HG03135 (cell line): ENCODE data around the gene ITIH6.
"Not testable (repeated sequence)": the region's sequence is repeated elsewhere in the genome, so short reads cannot be mapped to it uniquely, and the experiment has no call there.

ENCODE experiments used
- ATAC-seq: cut with Tn5 transposase; IDR thresholded peaks from one replicate; pipeline ENCODE4 v1.9.1; 2021; ENCODE audit warnings: mild to moderate bottlenecking, moderate library complexity; ENCODE audit not compliant: unreplicated experiment

ITIH6 gene

DNA sequence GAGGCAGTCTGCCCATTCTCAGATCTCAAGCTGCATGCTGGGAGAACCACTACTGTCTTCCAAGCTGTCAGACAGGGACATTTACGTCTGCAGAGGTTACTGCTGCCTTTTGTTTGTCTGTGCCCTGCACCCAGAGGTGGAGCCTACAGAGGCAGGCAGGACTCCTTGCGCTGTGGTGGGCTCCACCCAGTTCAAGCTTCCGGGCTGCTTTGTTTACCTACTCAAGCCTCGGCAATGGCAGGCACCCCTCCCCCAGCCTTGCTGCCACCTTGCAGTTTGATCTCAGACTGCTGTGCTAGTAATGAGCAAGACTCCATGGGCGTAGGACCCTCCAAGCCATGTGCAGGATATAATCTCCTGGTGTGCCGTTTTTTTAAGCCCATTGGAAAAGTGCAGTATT, 59.5 kb downstream of the ITIH6 start:
- ATAC-seq: not testable (repeated sequence)

DNA sequence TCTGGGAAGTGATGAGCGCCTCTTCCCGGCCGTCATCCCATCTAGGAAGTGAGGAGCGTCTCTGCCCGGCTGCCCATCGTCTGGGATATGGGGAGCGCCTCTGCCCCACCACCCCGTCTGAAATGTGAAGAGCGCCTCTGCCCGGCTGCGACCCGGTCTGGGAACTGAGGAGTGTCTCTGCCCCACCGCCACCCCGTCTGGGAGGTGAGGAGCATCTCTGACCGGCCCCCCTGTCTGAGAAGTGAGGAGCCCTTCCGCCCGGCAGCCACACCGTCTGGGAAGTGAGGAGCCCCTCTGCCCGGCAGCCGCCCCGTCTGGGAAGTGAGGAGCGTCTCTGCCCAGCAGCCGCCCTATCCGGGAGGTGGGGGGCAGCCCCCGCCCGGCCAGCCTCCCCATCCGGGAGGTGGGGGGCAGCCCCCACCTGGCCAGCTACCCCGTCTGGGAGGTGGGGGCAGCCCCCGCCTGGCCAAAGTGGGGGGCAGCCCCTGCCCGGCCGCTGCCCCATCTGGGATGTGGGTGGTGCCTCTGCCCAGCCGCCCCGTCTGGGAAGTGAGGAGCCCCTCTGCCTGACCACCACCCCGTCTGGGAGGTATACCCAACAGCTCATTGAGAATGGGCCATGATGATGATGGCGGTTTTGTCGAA, 61.6 kb downstream of the ITIH6 start:
- ATAC-seq: not testable (repeated sequence)

DNA sequence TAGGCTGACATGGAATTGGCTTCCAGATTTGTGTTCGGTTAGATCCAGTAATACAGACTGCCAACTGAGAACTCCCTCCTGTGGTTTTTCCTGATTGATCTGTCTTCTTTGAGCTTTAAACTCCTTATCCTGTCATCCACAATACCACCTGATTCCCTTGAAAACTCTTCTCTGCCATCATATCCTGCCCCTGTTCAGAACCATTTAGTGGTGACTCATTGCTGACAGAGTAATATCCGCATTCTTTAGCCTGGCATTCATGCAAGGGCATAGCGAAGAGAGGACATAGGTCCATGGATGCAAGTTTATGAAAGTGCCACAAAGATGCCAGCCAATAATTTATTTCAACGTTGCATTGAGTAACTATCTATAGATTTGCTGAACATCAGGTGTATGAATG, 76.6 kb downstream of the ITIH6 start:
- no peak for ATAC-seq

DNA sequence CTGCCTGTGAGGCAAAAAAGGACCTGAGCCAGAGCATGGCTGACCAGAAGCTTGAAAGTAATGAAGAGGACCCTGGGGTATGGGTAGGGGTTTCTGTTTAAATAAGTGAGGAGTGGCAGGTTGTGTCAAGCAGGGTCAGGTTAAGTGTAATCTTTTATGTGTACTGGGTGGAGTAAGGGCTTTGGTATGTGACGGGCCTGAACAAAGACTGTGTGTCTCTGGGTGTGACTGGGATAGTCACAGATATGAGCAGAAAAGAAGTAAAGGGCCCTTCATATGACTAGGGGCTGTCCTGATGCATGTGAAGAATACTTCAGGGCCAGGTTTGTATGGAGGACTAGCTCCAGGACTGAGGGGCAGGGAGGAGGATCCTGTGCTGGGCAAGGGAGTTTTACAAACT, 82.4 kb downstream of the ITIH6 start:
- ATAC-seq: no peak

DNA sequence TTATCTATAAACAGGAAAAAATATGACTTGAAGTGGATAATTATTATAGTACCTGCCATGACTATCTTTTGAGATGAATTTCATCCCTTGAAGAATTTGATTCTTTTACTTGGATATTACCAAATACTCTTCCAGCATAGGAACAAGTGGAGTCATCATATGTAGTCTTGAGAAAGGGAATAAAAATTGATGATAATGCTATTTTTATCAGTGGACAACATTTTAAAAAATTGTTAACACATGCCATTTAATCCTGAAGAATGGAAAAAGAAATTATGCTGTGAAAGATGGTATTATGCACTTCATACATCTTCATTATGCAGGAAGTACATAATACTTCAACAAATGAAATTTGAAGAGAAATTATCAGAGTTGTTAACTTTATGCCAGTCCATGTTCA, 83.6 kb downstream of the ITIH6 start:
- ATAC-seq: no peak

DNA sequence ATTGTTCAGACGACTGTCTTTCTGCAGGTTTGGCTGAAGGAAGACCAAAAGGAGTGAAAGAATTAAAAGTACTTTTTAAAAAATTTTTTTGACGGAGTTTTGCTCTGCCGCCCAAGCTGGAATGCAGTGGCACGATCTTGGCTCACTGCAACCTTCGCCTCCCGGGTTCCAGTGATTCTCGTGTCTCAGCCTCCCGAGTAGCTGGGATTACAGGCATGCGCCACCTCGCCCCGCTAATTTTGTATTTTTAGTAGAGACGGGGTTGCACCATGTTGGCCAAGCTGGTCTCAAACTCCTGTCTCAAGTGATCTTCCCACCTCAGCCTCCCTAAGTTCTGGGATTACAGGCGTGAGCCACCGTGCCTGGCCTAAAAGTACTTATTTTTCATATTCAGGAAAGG, 86.3 kb downstream of the ITIH6 start:
- no peak for ATAC-seq

DNA sequence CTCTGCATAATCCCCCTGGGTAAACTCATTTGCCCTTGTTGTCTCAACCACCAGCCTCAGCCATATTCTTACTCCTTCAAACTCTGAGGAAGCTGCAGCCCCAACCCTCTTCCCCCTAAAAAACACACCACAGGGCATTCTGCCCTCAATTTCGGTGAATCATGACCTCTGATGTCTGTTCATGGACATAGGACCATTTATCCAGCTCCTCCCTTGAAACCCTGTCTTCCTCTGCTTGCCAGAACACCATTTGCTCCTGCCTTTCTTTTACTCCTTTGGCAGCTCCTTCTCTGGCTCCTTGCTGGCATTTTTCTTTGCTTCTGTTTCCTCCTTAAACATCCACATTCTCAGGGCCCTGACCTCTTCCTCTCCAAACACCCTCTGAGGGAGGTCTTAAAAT, 87.1 kb downstream of the ITIH6 start:
- no peak for ATAC-seq

DNA sequence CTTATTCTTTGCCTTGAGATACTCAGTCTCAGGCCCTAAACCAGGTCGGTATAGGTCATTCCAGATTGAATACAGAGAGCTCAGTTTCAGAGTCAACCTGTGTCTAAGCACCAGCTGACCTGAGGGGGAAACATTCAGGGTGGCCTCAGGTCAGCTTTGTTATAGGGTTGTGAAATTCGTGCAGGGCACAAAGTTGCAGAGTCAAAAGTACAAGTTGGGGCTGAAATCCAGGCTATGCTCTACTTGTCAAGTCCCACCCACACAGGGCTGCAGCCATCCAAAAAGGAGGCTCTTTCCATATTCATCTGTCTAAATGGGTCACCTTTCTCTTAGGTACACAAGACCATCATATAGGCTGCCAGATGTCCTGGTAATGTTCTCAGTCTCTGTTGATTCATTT, 89.7 kb downstream of the ITIH6 start:
- ATAC-seq: no peak
